Ovary (tissue), 9 donors: ENCODE data around the gene MATN4. TPM values are rescaled to one million over a fixed set of nuclear protein-coding genes. Genes with fewer than 3 reads are reported as not detected.

Experiments used
- DNase-seq, 5 donors: peaks; one replicate each; pipeline ENCODE4 v3.0.0-alpha.2; 2019 to 2020
- H3K27ac ChIP-seq, 2 donors: fragments of 200-600 bp; one replicate each; pipeline versions ENCODE4 v1.5.1 to v1.8.0; 2019 to 2022
- H3K27me3 ChIP-seq: fragments of 200-600 bp; one replicate; pipeline ENCODE4 v1.8.0; 2022
- H3K36me3 ChIP-seq: fragments of 200-600 bp; sonication (generic); one replicate; pipeline ENCODE4 v1.5.1; 2019
- H3K4me1 ChIP-seq: one replicate; pipeline ENCODE4 v1.8.1; 2013; ENCODE audit warnings: mild to moderate bottlenecking, moderate library complexity; ENCODE audit not compliant: insufficient read depth
- H3K4me3 ChIP-seq: fragments of 200-600 bp; sonication (generic); one replicate; pipeline ENCODE4 v1.5.1; 2017
- H3K9me3 ChIP-seq, 2 donors: fragments of 200-600 bp in 1 of 2; sonication (generic) in 1 of 2; one replicate each; pipeline versions ENCODE4 v1.5.1 to v1.8.1; 2013 to 2019; ENCODE audit warnings: mild to moderate bottlenecking in 1 of 2, moderate library complexity in 1 of 2
- EP300 ChIP-seq: sonication (generic); formaldehyde crosslinking; IDR thresholded peaks from one replicate; pipeline ENCODE4 v1.6.1; 2017; ENCODE audit warnings: antibody characterized with exemption
- POLR2A ChIP-seq: fragments of 450-650 bp; IDR thresholded peaks from one replicate; pipeline ENCODE4 v1.6.1; 2017; ENCODE audit warnings: antibody characterized with exemption, mild to moderate bottlenecking, moderate library complexity
- WGBS, 3 donors: extraction: QIAGEN DNeasy Blood & Tissue Kit in 1 of 3; methylation state at CpG; one replicate each; pipeline versions ENCODE4 v1.1.5 to v1.1.7; 2013 to 2017; 5-methylcytosine and 5-hydroxymethylcytosine counted together
- intact Hi-C, 4 donors: fragments of 100-400 bp; cut with DNase I; formaldehyde crosslinking; loops; one replicate each; pipeline versions ENCODE4 v1.11.0 to v1.15.1; 2022 to 2023
- polyA plus RNA-seq, 2 donors: library from polyadenylated mRNA; stranded (reverse); fragments of 200-250 nt in 1 of 2; fragments of 350-450 nt in 1 of 2; fragmentation: Illumina TruSeq in 1 of 2; extraction: RNeasy Lipid Tissue Mini Kit (QIAGEN cat#74804) in 1 of 2; gene quantifications; one replicate each; pipeline ENCODE4 v1.2.3, GENCODE V29; 2013 to 2014
- total RNA-seq, 7 donors: library from RNA; depleted of rRNA in 2 of 7; stranded (reverse); fragments of >200 nt in 2 of 7; fragmentation: NEBNext Ultra II Directional in 3 of 7; extraction: Animal tissue kit (Norgen Biotek cat#: 25700) in 3 of 7; gene quantifications; one replicate each; pipeline versions ENCODE4 v1.1.0 to v1.2.4, GENCODE V29; 2016 to 2023
- TF ChIP-seq, protein P1 (sequence below), 3 donors: fragments of 450-650 bp in 2 of 3; fragments of 200-600 bp in 1 of 3; IDR thresholded peaks; one replicate each; pipeline versions ENCODE4 v1.5.1 to v1.8.0; 2016 to 2022; ENCODE audit warnings: antibody characterized with exemption in 3 of 3, mild to moderate bottlenecking in 1 of 3
- donor health status: DM: no; HTN: no; CAD: no; lungs with moderate emphysema.
- donor health status: DM: no; HTN: no; CAD: no.
- donor health status: Bipolar disorder and iron deficiency.
- donor health status: DM: yes; HTN: yes; CAD: no.
- donor health status: DM: no; HTN: no; CAD: no.
- donor health status: DM: yes; HTN: yes; CAD: no.

The MATN4 gene
- total and polyA plus RNA-seq, 9 donors = 0.10 TPM; not detected in 8

DNA sequence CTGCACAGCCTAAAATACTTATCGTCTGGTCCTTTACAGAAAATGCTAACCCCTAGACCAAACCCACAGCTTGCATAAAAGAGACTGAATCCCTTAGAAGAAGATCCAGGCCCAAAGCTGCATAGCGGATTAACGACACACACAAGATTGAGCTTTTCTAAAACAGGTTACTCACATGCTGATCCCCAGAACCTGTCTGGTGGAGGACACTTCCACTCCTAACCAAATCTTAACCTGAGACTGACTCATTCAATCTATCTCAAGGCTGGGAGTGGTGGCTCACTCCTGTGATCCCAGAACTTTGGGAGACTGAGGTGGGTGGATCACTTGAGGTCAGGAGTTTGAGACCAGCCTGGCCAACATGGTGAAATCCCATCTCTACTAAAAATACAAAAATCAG lies 50.9 kb downstream of the MATN4 start:
- WGBS, 3 donors = 65 to 86% (median 84%) methylated on average over 3 of the region's 3 CpGs
- intact Hi-C loops = no loop called here
- no peaks in the 10 kb centered on the region for H3K27me3 ChIP-seq
- H3K4me1 ChIP-seq = no peaks in the 10 kb centered on the region
- H3K36me3 ChIP-seq = no peaks in the 10 kb centered on the region
- DNase-seq = no peak
- no peak overlapping the region for H3K27ac ChIP-seq
- H3K9me3 ChIP-seq = no peaks in the 10 kb centered on the region
- no peak for TF ChIP-seq POLR2A
- TF ChIP-seq EP300 = no peak
- TF ChIP-seq, protein P1, sequence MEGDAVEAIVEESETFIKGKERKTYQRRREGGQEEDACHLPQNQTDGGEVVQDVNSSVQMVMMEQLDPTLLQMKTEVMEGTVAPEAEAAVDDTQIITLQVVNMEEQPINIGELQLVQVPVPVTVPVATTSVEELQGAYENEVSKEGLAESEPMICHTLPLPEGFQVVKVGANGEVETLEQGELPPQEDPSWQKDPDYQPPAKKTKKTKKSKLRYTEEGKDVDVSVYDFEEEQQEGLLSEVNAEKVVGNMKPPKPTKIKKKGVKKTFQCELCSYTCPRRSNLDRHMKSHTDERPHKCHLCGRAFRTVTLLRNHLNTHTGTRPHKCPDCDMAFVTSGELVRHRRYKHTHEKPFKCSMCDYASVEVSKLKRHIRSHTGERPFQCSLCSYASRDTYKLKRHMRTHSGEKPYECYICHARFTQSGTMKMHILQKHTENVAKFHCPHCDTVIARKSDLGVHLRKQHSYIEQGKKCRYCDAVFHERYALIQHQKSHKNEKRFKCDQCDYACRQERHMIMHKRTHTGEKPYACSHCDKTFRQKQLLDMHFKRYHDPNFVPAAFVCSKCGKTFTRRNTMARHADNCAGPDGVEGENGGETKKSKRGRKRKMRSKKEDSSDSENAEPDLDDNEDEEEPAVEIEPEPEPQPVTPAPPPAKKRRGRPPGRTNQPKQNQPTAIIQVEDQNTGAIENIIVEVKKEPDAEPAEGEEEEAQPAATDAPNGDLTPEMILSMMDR (IDR thresholded peaks at IDR 0.05) = no peak
- H3K4me3 ChIP-seq = no peak overlapping the region

DNA sequence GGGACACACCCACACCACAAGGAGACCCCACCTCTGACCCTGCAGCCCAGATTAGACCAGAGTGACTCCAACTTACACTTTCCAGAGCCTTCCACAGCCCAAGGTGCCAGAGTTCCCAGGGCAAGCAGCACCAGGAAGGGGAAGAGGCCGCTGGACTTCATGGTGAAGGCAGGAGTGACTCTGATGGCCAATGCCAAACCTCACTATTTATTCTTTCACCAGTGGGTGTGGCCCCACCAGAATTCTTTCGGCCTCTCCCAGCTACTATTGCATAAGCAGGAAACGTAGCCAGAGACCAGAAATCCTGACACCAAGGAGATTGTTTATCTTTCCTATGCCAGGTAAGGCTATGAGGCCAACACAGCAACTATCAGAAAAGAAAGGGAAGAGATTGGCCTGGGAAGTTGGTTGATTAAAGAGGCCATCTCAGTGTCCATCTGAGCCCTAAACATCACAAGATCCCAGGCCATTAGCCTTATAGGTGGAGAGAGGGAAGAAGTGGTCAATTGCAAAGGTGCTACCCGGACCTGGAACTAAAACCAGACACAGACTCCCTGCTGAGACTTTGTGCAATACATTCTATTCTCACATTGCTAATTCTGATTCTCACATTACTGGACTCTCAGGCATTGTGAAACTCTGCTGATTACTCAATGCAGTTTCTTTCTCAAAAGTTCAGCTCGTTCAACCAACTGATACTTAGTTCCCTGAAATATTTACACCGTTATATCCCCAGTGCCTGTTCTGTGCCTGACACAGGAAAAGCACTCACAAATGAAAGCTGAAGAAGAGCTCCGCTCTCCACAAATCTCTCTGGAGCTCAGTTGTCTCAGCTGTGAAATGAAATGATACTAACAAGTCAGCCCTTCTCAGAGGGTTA lies 53.5 kb downstream of the MATN4 start, which contains the start of gene SLPI:
TSS of gene SLPI (minus strand) at position 182 of the 880 bp plus-strand sequence. CDS start at position 161, 21 bp downstream.
- Histone ChIP-seq H3K4me3 (no peak within 1 kb of the TSS), H3K27ac (no peak within 1 kb of the TSS), H3K36me3 (no peaks in the 10 kb centered on the region), H3K4me1 (no peaks in the 10 kb centered on the region), H3K9me3 (no peaks in the 10 kb centered on the region), H3K27me3 (no peaks in the 10 kb centered on the region)
- intact Hi-C loops = no loop called here
- WGBS, 3 donors = 53 to 63% (median 57%) methylated on average over 7 of the region's 7 CpGs
- TF ChIP-seq EP300 (no peak), POLR2A (no peak)
- TF ChIP-seq, protein P1 (IDR thresholded peaks at IDR 0.05) = no peak
- DNase-seq = no peak

DNA sequence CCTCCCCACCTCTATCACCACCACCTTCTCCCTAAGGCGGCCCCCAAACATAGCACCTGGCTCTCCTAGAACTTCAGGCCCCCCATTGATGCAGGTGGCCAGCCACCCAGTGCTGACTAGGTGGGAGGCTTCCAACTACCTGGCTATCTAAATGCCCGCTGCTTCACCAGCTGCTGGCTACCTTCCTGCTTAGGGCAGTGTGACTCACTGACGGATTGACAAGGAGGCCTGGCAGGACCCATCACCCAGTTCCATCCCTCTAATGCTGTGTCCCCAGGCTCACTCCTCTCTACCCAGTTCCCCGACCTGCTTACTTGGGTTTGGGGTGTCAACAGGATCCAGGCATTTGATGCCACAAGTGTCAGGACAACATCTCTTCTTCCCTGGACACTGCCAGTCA lies 54.8 kb downstream of the MATN4 start:
- Histone ChIP-seq H3K9me3 (no peaks in the 10 kb centered on the region), H3K27me3 (no peaks in the 10 kb centered on the region), H3K36me3 (no peaks in the 10 kb centered on the region), H3K4me1 (no peaks in the 10 kb centered on the region), H3K27ac (no peak overlapping the region), H3K4me3 (no peak overlapping the region)
- no peak for TF ChIP-seq EP300
- no peak for TF ChIP-seq POLR2A
- TF ChIP-seq, protein P1 (IDR thresholded peaks at IDR 0.05) = no peak
- DNase-seq = no peak
- intact Hi-C loops = no loop called here
- WGBS, 3 donors = 84 to 92% (median 88%) methylated on average over 4 of the region's 4 CpGs

DNA sequence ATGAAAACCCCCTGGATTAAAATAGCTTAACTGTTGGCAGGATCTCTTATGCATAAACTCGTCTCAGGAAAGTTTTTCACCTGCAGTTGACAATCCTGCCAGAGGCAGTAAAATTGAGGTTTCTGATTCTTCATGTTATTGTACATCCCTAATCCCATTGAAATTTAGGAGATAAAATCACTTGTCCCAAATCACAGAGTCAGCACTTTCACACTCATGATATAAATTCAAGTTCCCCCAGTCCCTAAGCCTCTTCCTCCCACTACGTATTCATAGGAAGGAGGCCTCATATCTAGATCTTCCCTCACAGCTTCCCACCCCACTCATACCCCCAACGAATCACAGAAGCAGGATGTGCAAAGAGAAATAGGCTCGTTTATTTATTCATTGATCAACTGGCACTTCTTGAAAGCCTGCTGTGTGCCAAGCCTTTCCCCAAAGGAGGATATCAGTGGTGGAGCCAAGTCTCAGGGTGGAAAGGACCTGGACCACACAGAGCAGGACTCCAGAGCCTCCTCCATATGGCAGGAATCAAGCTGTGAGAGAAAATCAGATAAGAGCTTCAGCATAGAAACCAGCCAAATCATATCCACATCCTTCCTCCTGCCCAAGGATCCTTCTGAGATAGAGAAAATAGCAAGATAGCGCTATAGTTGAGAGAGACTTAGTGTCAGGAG lies 56.1 kb downstream of the MATN4 start:
- intact Hi-C loops = no loop called here
- H3K27ac ChIP-seq = no peak overlapping the region
- H3K9me3 ChIP-seq = no peaks in the 10 kb centered on the region
- H3K36me3 ChIP-seq = no peaks in the 10 kb centered on the region
- H3K4me3 ChIP-seq = no peak overlapping the region
- no peaks in the 10 kb centered on the region for H3K27me3 ChIP-seq
- no peak for TF ChIP-seq POLR2A
- TF ChIP-seq, protein P1 (IDR thresholded peaks at IDR 0.05) = no peak
- TF ChIP-seq EP300 = no peak
- H3K4me1 ChIP-seq = no peaks in the 10 kb centered on the region
- no peak for DNase-seq
- 51 to 62% (median 56%) methylated on average over 5 of the region's 5 CpGs for WGBS, 3 donors
